OCI-LY1 (cell line): Measurements from ENCODE around the gene RAB4B.

ENCODE experiments used
- EZH2 ChIP-seq: fragments of 200-600 bp; sonication (generic), shearing (Covaris generic); IDR thresholded peaks from 2 replicates; pipeline ENCODE4 v1.8.0; 2017; ENCODE audit warnings: borderline replicate concordance, mixed run types, mild to moderate bottlenecking, antibody characterized with exemption, low read length, moderate library complexity, mixed read lengths
- TF ChIP-seq, protein P1 (sequence below): fragments of 200-600 bp; sonication (generic), shearing (Covaris generic); IDR thresholded peaks from 2 replicates; pipeline ENCODE4 v1.5.1; 2017; ENCODE audit warnings: mild to moderate bottlenecking, antibody characterized with exemption, low read length, moderate library complexity, mixed read lengths

DNA sequence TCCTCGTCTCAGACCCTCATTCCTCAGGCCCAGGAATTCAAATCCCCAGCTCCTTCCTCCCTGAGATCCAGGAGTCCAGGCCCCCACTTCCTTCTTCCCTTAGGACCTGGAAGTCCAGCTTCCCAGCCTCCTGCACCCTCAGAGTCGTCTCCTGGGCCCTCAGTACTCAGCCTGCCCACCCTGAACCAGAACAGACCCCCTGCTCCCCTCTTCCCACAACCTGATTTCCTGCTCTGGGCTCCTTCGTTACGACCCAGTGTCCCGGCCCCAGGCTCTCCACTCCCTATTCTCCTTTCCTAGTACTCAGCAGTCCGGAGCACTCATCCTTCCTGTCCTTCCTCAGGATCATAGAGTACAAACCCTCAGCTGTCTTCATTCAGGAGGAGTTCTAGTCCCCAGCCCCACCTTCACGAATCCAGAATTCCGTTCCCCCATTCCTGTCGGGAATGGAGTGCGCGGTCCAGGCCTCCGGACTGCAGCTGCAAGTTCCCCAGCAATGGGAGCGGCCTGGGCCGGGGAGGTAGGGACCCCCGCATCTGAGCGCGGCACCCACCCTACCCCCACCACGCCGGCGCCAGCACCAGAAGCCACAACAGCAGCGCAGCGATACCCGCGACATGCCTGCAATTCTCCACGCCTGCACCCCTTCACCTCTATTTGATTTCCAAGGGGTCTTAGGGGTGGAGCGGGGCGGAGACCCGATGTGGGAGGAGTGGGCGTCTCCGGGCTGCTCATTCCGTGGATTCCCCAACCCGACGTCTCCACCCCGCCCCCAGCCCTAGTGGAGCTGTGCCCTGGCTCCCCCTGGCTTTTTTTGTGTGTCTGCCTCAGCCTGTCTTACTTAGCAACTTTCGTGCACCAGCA, 33.7 kb downstream of the RAB4B start:
- TF ChIP-seq, protein P1, sequence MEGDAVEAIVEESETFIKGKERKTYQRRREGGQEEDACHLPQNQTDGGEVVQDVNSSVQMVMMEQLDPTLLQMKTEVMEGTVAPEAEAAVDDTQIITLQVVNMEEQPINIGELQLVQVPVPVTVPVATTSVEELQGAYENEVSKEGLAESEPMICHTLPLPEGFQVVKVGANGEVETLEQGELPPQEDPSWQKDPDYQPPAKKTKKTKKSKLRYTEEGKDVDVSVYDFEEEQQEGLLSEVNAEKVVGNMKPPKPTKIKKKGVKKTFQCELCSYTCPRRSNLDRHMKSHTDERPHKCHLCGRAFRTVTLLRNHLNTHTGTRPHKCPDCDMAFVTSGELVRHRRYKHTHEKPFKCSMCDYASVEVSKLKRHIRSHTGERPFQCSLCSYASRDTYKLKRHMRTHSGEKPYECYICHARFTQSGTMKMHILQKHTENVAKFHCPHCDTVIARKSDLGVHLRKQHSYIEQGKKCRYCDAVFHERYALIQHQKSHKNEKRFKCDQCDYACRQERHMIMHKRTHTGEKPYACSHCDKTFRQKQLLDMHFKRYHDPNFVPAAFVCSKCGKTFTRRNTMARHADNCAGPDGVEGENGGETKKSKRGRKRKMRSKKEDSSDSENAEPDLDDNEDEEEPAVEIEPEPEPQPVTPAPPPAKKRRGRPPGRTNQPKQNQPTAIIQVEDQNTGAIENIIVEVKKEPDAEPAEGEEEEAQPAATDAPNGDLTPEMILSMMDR, result no peak
- TF ChIP-seq EZH2, result no peak
